GM19468 (cell line): ENCODE measurements around the gene PADI3.

Experiments used
- ATAC-seq: cut with Tn5 transposase; IDR thresholded peaks from one replicate; pipeline ENCODE4 v1.9.1; 2021; ENCODE audit warnings: mild to moderate bottlenecking, moderate library complexity, moderate number of reproducible peaks; ENCODE audit not compliant: unreplicated experiment; ENCODE audit errors: extremely low read depth

The PADI3 gene

DNA sequence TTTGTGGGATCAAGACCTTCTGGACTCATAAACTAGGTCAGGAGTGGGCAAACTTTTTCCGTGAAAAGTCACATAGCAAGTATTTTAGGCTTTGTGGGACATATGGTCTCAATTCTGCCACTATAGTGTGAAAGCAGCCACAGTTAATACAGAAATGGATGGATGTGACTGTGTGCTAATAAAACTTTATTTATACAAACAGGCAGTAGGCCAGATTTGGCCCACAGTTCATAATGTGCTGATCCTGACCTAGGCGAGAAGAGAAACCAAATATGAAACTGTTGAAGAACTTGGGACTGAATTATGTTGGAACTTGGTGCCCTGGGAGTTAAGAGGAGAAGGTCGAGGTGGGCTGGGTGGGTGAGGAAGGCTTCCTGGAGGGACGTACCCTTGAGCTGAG is 17.1 kb downstream of the PADI3 start:
- no peak for ATAC-seq

DNA sequence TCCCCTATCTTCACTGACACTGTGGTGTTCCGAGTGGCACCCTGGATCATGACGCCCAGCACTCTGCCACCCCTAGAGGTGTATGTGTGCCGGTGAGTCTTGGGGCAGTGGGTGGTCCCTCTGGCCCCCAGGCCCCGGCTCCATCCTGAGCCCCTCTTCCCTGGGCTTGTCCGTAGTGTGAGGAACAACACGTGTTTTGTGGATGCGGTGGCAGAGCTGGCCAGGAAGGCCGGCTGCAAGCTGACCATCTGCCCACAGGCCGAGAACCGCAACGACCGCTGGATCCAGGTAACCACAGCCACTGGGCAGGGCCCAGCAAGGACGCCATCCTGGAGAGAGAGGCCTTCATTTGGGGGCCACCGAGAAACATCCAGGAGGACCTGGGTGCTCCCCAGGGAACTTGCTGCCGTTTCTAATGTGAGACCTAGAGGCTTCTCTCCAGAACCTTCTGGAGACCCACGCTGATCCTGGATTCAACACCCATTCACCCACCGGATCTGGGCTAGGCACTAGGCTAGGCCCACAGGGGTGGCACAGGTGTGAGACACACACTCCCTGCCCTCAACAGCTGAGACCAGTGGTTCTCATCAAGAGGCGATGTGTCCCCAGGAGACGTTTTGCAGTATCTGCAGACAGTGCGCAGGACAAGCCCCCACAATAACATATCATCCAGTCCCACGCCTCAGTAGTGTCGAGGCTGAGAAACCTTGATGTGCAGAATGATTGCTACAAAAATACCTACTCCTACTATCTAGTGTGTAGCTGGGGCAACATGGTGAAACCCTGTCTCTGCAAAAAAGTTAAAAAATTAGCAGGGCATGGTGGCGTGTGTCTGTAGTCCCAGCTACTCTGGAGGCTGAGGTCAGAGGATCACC is 22.2 kb downstream of the PADI3 start:
- ATAC-seq, result no peak

DNA sequence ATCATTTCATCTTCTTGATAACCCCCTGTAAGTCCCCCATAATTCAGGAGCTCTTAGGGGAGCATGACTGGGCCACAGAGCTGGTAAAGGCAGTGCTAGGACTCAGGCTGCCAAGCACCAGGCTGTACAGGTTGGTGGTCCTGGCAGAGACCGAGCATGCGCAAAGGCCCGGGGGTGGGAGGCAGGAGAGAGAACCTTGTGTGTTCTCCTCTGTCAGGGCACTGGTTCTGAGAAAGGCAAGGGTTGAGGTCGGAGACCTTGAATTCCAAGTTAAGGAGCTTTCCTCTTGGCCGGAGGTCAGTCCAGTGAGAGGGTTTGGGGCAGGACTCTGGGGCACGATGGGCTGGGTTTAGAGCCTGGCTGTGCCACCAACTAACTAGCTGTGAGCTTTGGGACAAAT is 23.2 kb downstream of the PADI3 start:
- no peak for ATAC-seq

DNA sequence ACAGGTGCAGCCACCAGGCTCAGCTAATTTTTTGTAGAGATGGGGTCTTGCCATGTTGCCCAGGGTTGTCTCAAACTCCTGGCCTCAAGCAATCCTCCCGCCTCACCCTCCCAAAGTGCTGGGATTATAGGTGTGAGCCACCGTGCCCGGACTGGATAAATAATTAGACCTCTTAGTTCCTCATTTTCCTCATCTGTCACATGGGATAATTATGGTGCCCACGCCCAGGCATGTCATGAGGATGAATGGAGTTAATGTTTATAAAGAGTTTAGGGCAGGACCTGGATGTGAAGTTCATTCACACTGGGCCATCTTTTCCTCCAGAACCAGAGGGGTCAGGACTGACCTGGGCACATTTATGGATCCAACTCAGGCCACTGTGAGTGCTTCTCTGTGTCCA is 23.7 kb downstream of the PADI3 start:
- no peak for ATAC-seq

DNA sequence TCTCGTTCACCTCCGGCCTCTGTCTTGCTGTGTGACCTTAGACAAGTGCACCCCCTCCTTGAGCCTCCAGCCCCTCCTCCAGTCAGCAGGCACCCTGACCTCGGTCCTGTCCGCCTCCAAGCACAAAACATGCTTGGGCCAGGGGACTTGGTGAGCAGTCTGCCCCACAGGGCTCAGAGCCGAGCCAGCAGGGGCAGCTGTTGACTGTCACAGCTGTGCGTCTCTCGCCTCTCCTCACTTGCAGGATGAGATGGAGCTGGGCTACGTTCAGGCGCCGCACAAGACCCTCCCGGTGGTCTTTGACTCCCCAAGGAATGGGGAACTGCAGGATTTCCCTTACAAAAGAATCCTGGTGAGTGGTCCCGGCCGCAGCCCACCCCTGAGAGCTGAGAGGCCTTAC is 24.2 kb downstream of the PADI3 start:
- no peak for ATAC-seq

DNA sequence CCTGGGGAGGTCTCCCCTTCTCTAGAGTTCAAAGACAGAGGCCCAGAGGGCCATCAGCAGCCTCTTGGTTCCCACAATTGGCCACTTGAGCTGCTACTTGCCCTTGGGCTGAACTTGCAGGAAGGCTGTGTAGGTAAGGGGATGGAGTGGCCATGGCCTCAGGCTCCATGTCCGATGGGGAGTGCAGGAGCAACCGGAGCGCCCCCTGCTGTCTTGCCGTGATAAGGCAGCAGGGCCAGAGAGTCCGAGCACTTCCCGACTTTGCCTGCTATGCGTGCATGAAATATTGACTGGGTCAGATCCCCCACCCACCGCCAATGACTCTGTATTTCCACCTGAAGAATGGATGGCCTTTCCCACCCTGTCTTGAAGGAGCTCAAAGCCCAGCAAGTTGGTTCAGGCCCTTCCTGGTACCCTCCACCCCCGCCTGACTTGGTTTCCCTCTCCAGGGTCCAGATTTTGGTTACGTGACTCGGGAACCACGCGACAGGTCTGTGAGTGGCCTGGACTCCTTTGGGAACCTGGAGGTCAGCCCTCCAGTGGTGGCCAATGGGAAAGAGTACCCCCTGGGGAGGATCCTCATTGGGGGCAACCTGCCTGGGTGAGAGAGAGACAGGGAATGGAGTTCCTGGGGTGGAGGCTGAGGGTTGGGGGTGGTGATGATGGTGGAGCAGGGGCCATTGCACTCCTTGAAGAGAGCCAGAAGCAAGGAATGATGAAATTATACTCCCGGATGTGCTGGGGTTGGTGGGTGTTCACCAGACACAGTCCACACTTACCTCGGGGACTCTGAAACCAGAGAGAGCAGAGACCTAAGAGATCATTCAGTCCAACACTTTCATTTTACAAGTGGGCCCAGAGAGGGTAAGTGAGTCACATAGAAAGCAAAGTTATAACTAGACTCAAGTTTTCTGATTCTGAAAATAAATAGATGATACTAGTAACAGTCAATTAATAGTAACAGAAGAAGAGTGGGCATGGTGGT is 25.6 kb downstream of the PADI3 start:
- no peak for ATAC-seq

DNA sequence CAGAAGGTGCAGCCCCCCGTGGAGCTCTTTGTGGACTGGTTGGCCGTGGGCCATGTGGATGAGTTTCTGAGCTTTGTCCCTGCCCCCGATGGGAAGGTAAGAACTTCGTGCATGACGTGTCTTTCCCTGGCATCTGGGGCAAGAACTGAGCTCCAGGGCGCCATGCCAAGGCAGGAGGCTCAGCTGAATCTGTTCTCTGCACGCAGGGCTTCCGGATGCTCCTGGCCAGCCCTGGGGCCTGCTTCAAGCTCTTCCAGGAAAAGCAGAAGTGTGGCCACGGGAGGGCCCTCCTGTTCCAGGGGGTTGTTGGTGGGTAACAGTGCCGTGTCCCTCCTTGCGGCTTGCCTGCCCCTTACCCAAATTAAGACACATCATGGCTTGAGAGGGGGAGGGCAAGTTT is 27.7 kb downstream of the PADI3 start:
- ATAC-seq, result no peak

DNA sequence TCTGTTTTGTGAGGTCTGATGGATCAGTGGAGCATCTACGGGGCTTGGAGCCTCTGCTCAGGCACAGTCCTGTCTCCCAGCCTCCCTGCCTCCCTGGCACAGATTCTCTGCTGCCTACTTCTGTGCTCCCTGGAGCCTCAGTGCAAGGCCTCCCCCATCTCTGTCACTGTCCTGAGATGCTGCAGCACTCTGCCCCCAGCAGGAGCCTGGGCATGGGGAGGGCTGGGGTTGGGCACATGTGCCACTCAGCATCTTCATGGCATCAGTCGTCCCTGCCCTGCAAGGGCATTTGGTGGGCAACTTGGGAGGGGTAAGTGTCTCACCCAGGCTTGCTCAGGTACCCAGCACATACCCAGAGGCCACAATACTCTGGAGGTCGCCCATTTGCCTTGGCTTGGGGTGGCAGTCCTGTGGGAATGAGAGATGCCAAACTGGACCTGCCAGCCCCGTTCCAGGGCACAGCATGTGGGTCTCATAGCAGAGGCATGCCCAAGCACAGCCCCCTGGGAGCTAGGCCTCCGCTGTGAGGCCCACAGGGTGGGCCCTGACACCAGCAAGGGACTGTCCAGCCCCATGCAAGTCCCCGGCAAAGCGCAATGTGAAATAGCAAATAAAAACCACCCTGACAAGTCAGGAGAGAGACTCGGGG is 28.7 kb downstream of the PADI3 start:
- no peak for ATAC-seq

DNA sequence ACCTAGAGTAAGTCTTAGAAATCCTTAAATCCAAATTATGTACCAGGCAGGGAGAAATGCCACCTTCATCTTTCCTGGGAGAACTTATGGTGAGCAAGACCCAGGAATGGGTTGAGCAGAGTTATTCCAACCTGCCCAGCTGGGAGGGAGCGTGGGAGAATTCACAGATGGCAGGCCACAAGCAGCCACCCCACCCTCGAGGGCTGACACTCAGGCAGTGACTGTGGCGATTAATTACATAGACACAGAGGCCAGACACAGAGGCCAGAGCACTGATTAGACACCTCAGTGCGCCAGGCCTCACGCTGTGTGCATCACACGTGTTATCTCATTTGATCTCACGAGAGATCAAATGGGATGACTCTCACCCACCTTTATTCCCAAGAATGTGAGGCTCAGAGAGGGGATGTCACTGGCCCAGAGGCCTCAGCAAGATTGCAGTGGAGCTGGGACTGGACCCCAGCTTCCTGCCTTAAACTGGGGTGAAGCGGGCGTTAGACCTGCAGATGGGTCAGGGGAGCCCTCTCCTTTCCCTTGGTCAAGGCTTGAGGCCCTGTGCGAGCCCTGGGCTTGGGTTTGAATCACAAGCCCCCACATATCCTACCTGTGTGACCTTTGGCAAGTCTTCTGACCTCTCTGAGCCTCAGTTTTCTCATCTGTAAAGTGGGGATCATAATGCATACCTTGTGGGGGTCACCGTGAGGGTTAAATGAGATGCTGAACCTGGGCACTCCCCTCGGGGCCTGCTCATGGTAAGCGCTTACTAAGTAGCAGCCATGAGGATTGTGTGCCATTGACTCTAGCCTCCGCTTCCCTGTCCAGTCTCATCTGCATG is 30.3 kb downstream of the PADI3 start:
- no peak for ATAC-seq

DNA sequence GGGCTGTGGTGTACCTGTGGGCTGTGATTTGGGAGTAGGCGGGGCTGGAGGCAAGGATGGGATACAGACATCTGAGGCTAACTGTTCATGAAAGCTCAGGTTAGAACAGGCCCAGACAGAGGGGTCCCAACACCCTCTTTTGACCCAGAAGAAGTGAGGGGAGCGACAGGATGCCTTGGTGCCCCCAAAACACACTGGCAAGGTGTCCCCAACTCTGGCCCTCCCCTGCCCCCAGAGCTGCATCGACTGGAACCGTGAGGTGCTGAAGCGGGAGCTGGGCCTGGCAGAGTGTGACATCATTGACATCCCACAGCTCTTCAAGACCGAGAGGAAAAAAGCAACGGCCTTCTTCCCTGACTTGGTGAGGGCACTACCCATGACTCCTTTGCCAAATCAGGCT is 31.5 kb downstream of the PADI3 start:
- no peak for ATAC-seq

DNA sequence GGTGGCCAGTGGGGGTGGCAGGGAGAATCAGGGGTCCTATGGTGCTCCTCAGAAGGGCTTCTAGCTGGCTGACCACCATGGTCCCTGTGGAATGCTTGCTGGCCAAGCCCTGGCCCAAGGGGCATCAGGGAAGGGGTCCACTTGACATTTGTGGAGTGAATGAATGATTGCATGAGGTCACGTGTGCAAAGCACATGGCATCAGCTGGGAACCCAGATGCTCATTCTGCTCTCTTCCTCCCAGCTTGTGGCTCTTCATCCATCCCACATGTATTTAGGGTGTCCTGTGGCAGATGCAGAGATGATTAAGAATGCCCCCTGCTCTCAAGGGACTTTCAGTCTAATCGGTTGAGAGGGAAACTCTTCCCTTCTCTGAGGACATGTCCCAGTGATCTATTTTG is 32.0 kb downstream of the PADI3 start:
- ATAC-seq, result no peak

DNA sequence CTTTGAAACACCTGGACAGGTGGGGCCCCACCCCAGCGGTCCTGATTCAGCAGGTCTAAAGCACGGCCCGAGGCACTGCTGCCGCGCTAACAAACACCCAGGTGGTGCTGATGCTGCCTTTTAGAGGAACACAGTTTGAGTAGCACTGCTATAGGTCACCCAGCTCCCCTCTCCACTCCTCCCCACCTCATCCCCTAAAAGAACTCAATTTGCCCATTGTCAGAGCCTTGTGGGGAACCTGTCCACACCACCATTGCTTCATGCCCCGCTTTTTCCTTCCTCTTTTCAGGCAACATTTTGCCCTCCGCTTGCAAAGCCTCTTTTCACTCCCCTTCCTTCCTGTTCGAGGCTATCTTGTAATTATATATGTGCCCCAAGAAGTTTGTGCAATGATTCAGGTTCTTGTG is 32.9 kb downstream of the PADI3 start:
- no peak for ATAC-seq

DNA sequence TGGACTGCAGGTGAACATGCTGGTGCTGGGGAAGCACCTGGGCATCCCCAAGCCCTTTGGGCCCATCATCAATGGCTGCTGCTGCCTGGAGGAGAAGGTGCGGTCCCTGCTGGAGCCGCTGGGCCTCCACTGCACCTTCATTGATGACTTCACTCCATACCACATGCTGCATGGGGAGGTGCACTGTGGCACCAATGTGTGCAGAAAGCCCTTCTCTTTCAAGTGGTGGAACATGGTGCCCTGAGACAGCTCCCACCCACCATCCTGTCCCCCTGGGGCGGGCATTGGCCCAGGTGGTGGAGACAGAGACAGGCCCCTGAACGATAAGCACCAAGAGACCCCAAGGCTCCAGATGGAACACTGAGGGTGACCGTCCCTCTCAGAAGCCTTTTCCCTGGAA is 33.9 kb downstream of the PADI3 start:
- ATAC-seq, result no peak

DNA sequence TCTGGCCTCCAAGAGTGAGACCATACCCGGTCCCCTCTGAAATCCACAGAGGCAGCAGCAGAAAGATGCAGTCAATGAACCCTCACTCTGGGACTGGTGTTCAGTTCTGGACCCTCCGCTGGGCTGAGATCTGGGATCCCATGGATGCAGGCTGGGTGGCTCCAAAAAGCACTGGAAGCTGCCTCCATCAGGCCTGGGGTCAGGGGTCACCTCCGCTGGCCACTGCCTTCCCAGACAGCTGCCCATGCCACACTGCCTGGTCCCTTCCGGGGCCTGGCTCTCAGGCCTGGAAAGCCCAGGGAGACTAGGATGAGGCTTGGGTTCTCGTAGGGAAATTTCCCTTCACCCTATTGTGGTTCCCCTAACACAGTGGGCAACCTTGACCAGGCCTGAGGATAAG is 37.7 kb downstream of the PADI3 start:
- ATAC-seq, result no peak

DNA sequence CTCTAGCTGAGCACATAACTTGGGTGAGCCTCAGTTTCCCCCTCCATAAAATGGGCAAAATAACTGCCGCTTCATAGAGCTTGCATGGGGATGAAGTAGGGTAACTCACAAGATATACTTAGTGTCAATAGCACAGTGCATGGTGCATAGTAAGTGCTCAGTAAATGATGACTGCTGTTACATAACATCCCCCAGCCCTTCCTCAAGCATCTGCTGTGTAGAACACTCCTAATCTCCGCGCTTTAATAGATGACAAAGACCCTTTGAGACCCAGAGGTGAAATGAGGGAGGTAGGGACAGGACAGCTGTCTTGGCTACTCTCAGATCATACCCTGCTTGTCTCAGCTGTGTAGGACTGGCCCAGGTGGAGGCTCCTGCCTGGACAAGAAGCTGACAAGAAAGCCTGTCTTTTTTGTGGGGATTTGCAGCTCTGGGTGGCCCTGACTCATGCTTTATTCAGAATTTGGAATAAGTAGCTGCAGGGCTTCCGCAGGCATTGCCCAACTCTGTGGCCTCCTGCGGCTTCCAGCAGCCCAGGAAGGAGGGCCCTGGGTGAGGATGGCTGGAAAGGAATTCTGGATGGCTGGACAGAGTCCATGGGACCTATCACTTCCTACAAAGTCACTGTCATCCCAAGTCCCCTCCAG is 38.4 kb downstream of the PADI3 start:
- ATAC-seq, result no peak

DNA sequence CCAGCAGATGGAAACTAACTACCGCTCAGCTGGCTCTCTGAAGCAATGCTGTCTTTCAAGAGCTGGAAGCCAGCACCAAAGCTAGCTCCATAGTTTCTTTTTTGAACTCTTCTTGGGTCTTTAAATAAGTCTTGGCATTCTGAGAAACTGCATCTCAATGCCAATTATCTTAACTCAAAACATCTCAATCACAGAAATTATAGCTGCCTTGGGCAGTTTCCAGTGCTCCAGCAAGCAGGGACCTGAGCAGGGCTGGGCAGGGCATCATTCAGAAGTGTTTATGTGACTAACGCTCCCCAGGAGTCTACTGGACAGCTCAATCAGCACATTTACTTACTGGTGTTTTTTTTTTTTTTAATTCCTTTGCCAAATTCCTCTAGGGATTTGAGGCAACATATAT is 40.8 kb downstream of the PADI3 start:
- ATAC-seq, result no peak

DNA sequence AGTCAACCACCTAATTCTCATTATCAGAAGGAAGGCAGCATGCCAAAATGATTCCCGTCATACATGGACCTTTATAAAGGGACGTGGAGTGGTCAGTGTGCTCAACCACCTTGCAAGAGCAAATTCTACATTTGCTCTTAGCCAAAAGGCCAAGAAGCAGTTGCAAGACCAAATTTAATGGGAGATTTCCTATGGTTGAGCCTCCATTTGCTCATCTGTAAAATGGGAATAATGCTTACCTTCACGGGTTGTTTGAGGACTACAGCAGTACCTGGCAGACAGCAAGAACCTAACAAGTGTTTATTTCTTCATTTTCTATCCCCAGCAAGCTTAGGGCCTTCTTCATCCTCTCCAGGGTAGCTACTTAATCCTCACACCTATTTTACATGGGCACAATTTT is 41.7 kb downstream of the PADI3 start:
- ATAC-seq, result no peak

DNA sequence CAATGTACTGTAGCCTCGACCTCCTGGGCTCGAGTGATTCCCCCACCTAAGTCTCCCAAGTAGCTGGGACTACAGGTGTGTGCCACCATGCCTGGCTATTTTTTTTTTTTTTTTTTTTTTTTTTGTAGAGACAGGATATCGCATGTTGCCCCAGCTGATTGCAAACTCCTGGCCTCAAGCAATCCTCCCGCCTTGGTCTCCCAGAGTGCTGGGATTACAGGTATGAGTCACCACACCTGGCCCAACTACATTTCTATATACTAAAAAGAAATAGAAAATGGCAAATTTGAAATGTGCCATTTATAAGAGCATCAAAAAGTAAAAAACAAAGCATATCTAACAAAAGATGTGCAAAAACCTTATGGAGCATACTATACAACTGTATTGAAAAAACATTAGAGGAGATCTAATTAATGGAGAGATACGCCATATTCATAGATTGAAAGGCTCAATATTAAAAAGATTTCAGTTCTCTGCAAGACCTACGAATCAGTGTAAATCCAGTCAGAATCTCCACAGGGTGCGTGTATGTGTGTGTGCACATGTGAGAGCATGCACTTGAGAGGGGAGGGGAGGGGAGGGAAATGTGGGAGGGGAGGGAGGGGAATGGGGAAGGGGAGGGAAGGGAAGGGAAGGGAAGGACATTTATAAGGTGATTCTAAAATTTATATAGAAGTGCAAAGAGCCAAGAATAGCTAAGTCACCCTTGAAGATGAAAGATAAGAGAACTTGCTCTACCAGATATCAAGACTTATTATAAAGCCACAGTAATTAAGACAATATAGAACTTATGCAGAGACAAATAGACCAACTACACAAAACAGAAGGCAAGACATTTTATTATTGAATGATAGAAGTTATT is 43.6 kb downstream of the PADI3 start:
- no peak for ATAC-seq
